B cell (primary cell): ENCODE measurements around the gene TSPAN9. TPM values are rescaled to one million over a fixed set of nuclear protein-coding genes. Genes with fewer than 3 reads are reported as not detected.

Experiments used
- ATAC-seq: fragments of 200-7000 bp; cut with Tn5 transposase; one replicate; pipeline ENCODE4 v1.10.0; 2021; ENCODE audit warnings: low read depth, mild to moderate bottlenecking, moderate number of reproducible peaks, moderate library complexity
- CTCF ChIA-PET: fragments of 350-600 bp; sonication (Branson Sonifier 250); formaldehyde crosslinking; loops from one replicate; lab custom pipeline; 2021; ENCODE audit warnings: antibody characterized with exemption, inconsistent platforms; lab: Charles Lee
- POLR2A ChIA-PET: fragments of 350-600 bp; sonication (Branson Sonifier 250); formaldehyde crosslinking; loops from one replicate; lab custom pipeline; 2021; ENCODE audit warnings: antibody characterized with exemption; lab: Charles Lee
- DNase-seq: peaks from one replicate; pipeline ENCODE4 v3.0.0; 2013
- H2AFZ ChIP-seq: 2 replicates; pipeline ENCODE4 v1.6.1; 2012; ENCODE audit warnings: mild to moderate bottlenecking, low read depth, low read length; ENCODE audit not compliant: insufficient read depth, poor library complexity, severe bottlenecking
- H3K27ac ChIP-seq, 2 donors: 1 replicate in 1 of 2; 2 replicates in 1 of 2; pipeline ENCODE4 v1.5.1; 2012 to 2013; ENCODE audit warnings: low read length in 2 of 2, mild to moderate bottlenecking in 2 of 2, moderate library complexity in 1 of 2
- H3K27me3 ChIP-seq, 4 experiments: fragments of 200-600 bp in 1 of 4; sonication (generic) in 1 of 4; replicated peaks in 1 of 4; 1 replicate in 2 of 4; 2 replicates in 2 of 4; pipeline versions ENCODE4 v1.6.1 to v1.7.0; 2013 to 2016; ENCODE audit warnings: low read length in 3 of 4, mild to moderate bottlenecking in 2 of 4, mixed read lengths in 1 of 4, moderate library complexity in 1 of 4; ENCODE audit not compliant: insufficient read depth in 4 of 4, control insufficient read depth in 3 of 4; ENCODE audit errors: control extremely low read depth in 1 of 4
- H3K36me3 ChIP-seq, 2 experiments: replicated peaks in 1 of 2; 1 replicate in 1 of 2; 2 replicates in 1 of 2; pipeline versions ENCODE4 v1.6.1 to v1.7.1; 2013; ENCODE audit warnings: low read length in 1 of 2; ENCODE audit not compliant: insufficient read depth in 2 of 2, control insufficient read depth in 1 of 2; ENCODE audit errors: control extremely low read depth in 1 of 2, extremely low read depth in 1 of 2
- H3K4me1 ChIP-seq, 2 donors: fragments of 200-600 bp in 1 of 2; sonication (generic) in 1 of 2; 1 replicate in 1 of 2; 2 replicates in 1 of 2; pipeline versions ENCODE4 v1.5.1 to v1.6.1; 2013 to 2017; ENCODE audit warnings: low read length in 2 of 2; ENCODE audit not compliant: control insufficient read depth in 2 of 2, insufficient read depth in 2 of 2
- H3K4me2 ChIP-seq: replicated peaks from 2 replicates; pipeline ENCODE3; 2012; ENCODE audit warnings: mild to moderate bottlenecking, low read depth, low read length; ENCODE audit not compliant: poor library complexity, severe bottlenecking
- H3K4me3 ChIP-seq, 5 experiments: fragments of 200-600 bp in 1 of 5; sonication (generic) in 1 of 5; 1 replicate in 3 of 5; 2 replicates in 2 of 5; pipeline versions ENCODE4 v1.5.1 to v1.7.0; 2011 to 2016; ENCODE audit warnings: low read length in 4 of 5, mild to moderate bottlenecking in 4 of 5, low read depth in 2 of 5, control low read depth in 1 of 5, moderate library complexity in 1 of 5; ENCODE audit not compliant: insufficient read depth in 1 of 5; ENCODE audit errors: control extremely low read depth in 1 of 5, extremely low read depth in 1 of 5
- H3K79me2 ChIP-seq: fragments of 200-600 bp; sonication (generic); one replicate; pipeline ENCODE4 v1.6.0; 2016; ENCODE audit warnings: low read length; ENCODE audit not compliant: control insufficient read depth, insufficient read depth
- H3K9ac ChIP-seq: fragments of 200-600 bp; sonication (generic); 2 replicates; pipeline ENCODE4 v1.6.1; 2017; ENCODE audit warnings: mild to moderate bottlenecking, low read length, moderate library complexity
- H3K9me3 ChIP-seq, 3 donors: one replicate each; pipeline versions ENCODE4 v1.6.1 to v1.7.1; 2013; ENCODE audit warnings: low read length in 2 of 3; ENCODE audit not compliant: control insufficient read depth in 2 of 3, insufficient read depth in 1 of 3; ENCODE audit errors: control extremely low read depth in 1 of 3
- H4K20me1 ChIP-seq: 2 replicates; pipeline ENCODE4 v1.6.0; 2012; ENCODE audit warnings: mild to moderate bottlenecking, low read length; ENCODE audit not compliant: insufficient read depth, control insufficient read depth, poor library complexity, severe bottlenecking
- H3K27ac Mint-ChIP-seq: one replicate; pipeline ENCODE4 v1.8.0; 2021; ENCODE audit warnings: mixed read lengths
- H3K27me3 Mint-ChIP-seq: one replicate; pipeline ENCODE4 v1.8.0; 2021; ENCODE audit warnings: mixed read lengths
- H3K4me1 Mint-ChIP-seq: one replicate; pipeline ENCODE4 v1.8.0; 2021; ENCODE audit warnings: mixed read lengths
- H3K4me3 Mint-ChIP-seq: one replicate; pipeline ENCODE4 v1.8.0; 2021; ENCODE audit warnings: mixed read lengths
- H3K9me3 Mint-ChIP-seq: one replicate; pipeline ENCODE4 v1.8.0; 2022; ENCODE audit warnings: mixed read lengths; ENCODE audit not compliant: insufficient read depth
- EZH2 ChIP-seq: IDR thresholded peaks from 2 replicates; pipeline ENCODE4 v1.6.1; 2012; ENCODE audit warnings: borderline replicate concordance, low read depth, mild to moderate bottlenecking, moderate library complexity, low read length; ENCODE audit not compliant: insufficient read depth, poor library complexity, severe bottlenecking
- WGBS: methylation state at CpG from one replicate; pipeline ENCODE4 v1.1.5; 2013; ENCODE audit warnings: missing lambda C conversion rate; ENCODE audit not compliant: insufficient coverage; 5-methylcytosine and 5-hydroxymethylcytosine counted together
- intact Hi-C: fragments of 100-400 bp; cut with micrococcal nuclease; formaldehyde crosslinking; loops from one replicate; pipeline ENCODE4 v1.10.0; 2022
- polyA plus RNA-seq: library from polyadenylated mRNA; depleted of rRNA; stranded (reverse); fragments of >200 nt; gene quantifications from 2 replicates; pipeline ENCODE4 v1.2.3, GENCODE V29; 2012
- total RNA-seq, 2 donors: library from RNA; stranded (reverse); fragments of 120-200 nt in 1 of 2; gene quantifications; 1 replicate in 1 of 2; 2 replicates in 1 of 2; pipeline versions ENCODE4 v1.2.3 to v1.2.4, GENCODE V29; 2013 to 2022
- TF ChIP-seq, protein P1 (sequence below): fragments of 200-600 bp; IDR thresholded peaks from one replicate; pipeline ENCODE4 v1.8.0; 2022; ENCODE audit warnings: antibody characterized with exemption, mild to moderate bottlenecking

Gene TSPAN9
- total and polyA plus RNA-seq, 2 donors (not counting 1 experiment from before 2014, with no cell fraction given) = 0.15 to 0.37 TPM

DNA sequence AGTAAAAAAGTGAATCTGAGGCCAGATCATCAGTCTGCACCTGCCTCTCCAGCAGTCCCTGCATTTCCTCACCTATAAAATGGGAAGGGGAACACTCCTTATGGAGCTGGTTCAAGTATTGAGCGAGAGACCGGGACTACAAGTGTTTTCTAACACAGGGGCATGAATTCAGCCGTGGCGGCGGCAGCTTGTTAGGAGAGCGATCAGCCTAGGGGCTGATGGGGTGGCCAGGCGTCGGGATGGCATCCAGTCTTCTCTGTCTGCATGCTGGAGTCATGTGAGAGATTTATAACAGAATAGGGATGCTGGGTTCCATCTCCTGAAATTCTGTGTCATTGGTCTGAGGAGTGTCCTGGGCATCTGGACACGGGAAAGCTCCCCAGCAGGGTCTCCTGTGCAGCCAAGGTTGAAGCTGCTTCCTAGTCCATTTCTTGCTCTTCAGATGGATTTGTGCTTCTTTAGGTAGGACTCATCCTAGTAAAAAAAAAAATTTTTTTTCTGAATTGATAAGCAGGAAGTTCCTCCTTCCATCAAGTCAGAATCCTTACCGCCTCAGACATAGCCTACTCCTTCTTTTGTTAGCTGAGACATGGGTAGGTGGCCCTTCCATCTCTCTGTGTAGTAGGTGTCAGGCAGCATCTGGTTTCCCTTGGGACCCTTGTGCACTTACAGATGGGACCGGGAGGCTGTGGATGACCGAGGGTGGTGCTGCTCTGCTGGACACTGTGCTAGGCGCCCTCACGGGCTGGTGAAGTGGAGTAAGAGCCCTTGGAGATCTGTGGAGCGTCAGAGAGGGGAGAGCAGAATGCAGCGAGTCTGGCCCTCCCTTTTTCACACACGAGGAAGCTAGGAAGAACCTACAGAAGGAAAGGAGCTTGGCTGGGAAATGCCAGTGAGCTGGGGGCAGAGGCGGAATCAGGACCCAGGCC lies 146.7 kb downstream of the TSPAN9 start:
- whole genome bisulfite sequencing = 91% methylated on average over 15 of the region's 18 CpGs
- H4K20me1 ChIP-seq = no peaks in the 10 kb centered on the region
- peaks cover 10% of the 10 kb centered on the region for H3K27me3 Mint-ChIP-seq
- no peaks in the 10 kb centered on the region for H3K36me3 ChIP-seq
- intact Hi-C loops = no loop called here
- H3K27ac ChIP-seq = no peak overlapping the region
- H3K4me1 ChIP-seq = peaks cover 5 to 18% of the 10 kb centered on the region in 2 donors
- H3K4me3 Mint-ChIP-seq = no peak overlapping the region
- ATAC-seq (no peak), DNase-seq (no peak)
- peaks cover 9% of the 10 kb centered on the region for H3K4me1 Mint-ChIP-seq
- peaks cover 0 to 11% (median 0%) of the 10 kb centered on the region in 4 experiments for H3K27me3 ChIP-seq
- H3K79me2 ChIP-seq = no peaks in the 10 kb centered on the region
- no peak overlapping the region for H3K9ac ChIP-seq
- TF ChIP-seq EZH2 = no peak
- TF ChIP-seq, protein P1, sequence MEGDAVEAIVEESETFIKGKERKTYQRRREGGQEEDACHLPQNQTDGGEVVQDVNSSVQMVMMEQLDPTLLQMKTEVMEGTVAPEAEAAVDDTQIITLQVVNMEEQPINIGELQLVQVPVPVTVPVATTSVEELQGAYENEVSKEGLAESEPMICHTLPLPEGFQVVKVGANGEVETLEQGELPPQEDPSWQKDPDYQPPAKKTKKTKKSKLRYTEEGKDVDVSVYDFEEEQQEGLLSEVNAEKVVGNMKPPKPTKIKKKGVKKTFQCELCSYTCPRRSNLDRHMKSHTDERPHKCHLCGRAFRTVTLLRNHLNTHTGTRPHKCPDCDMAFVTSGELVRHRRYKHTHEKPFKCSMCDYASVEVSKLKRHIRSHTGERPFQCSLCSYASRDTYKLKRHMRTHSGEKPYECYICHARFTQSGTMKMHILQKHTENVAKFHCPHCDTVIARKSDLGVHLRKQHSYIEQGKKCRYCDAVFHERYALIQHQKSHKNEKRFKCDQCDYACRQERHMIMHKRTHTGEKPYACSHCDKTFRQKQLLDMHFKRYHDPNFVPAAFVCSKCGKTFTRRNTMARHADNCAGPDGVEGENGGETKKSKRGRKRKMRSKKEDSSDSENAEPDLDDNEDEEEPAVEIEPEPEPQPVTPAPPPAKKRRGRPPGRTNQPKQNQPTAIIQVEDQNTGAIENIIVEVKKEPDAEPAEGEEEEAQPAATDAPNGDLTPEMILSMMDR = no peak
- no peak overlapping the region for H3K4me3 ChIP-seq
- ChIA-PET CTCF (interaction anchor here (1.4 kb wide), 1 partner anchor 10 kb away, joined by 3 read pairs; no protein-coding TSS in a partner anchor), POLR2A (no interaction called here)
- no peak overlapping the region for H3K4me2 ChIP-seq
- peaks cover 0 to 5% (median 0%) of the 10 kb centered on the region in 3 donors for H3K9me3 ChIP-seq
- no peak overlapping the region for H2AFZ ChIP-seq
- H3K9me3 Mint-ChIP-seq = no peaks in the 10 kb centered on the region
- no peak overlapping the region for H3K27ac Mint-ChIP-seq

GRCh38 chr12:3224530-3224903 lies 147.3 kb downstream of the TSPAN9 start:
- H3K9ac ChIP-seq = no peak overlapping the region
- Mint-ChIP-seq H3K4me3 (no peak overlapping the region), H3K27me3 (peaks cover 12% of the 10 kb centered on the region), H3K9me3 (no peaks in the 10 kb centered on the region), H3K27ac (no peak overlapping the region), H3K4me1 (peaks cover 13% of the 10 kb centered on the region)
- ChIA-PET POLR2A (no interaction called here), CTCF (interaction anchor here (1.4 kb wide), 1 partner anchor 11 kb away, joined by 3 read pairs; no protein-coding TSS in a partner anchor)
- no peak overlapping the region for H3K4me2 ChIP-seq
- H3K36me3 ChIP-seq = no peaks in the 10 kb centered on the region
- DNase-seq (no peak), ATAC-seq (no peak)
- peaks cover 0 to 11% (median 0%) of the 10 kb centered on the region in 3 donors for H3K9me3 ChIP-seq
- H3K79me2 ChIP-seq = no peaks in the 10 kb centered on the region
- H2AFZ ChIP-seq = no peak overlapping the region
- TF ChIP-seq, protein P1 = no peak
- no peak for TF ChIP-seq EZH2
- no peaks in the 10 kb centered on the region for H4K20me1 ChIP-seq
- intact Hi-C loops = no loop called here
- 78% methylated on average over 19 of the region's 19 CpGs for WGBS
- no peak overlapping the region for H3K27ac ChIP-seq
- no peak overlapping the region for H3K4me3 ChIP-seq
- H3K27me3 ChIP-seq = peaks cover 0 to 12% (median 0%) of the 10 kb centered on the region in 4 experiments
- H3K4me1 ChIP-seq = peaks cover 12 to 25% of the 10 kb centered on the region in 2 donors
